Measurements from ENCODE around the gene PPM1D. TPM values are rescaled to one million over a fixed set of nuclear protein-coding genes. Genes with fewer than 3 reads are reported as not detected.
"Not testable (repeated sequence)": the region's sequence is repeated elsewhere in the genome, so short reads cannot be mapped to it uniquely, and the experiment has no call there.

PPM1D gene
- total RNA-seq, 1 experiment from 2014 or later, result 19.0 TPM

- WGBS (ENCODE audit: extremely low coverage, insufficient read length, low lambda C conversion rate), result no CpG with 5 or more reads among the region's 5 CpGs
- Histone ChIP-seq H3K9me3 (ENCODE audit: control insufficient read depth, low read depth, low read length) (no peaks in the 10 kb centered on the region), H3K9ac (ENCODE audit: extremely low read depth, insufficient read length, low read length) (no peak overlapping the region), H3K79me2 (ENCODE audit: insufficient read depth, low read length) (no peaks in the 10 kb centered on the region), H3K14ac (ENCODE audit: insufficient read depth, low read length) (no peak overlapping the region), H3T11ph (ENCODE audit: low read length) (no peak overlapping the region), H4K91ac (ENCODE audit: insufficient read length, low read depth, low read length) (no peak overlapping the region), H2BK12ac (ENCODE audit: insufficient read length, low read depth, low read length) (no peak overlapping the region), H3K18ac (ENCODE audit: insufficient read length, low read depth, low read length) (no peak overlapping the region), H2BK15ac (ENCODE audit: low read depth, low read length) (no peak overlapping the region), H2BK20ac (ENCODE audit: low read depth, low read length, poor library complexity, severe bottlenecking) (no peak overlapping the region), H3K23ac (ENCODE audit: insufficient read length, low read depth, low read length) (no peak overlapping the region), H3K79me1 (ENCODE audit: insufficient read depth, low read depth, low read length, poor library complexity, severe bottlenecking) (no peaks in the 10 kb centered on the region), H3K4me1 (ENCODE audit: insufficient read depth, low read length) (no peaks in the 10 kb centered on the region), H3K27ac (ENCODE audit: insufficient read length, low read depth, low read length) (no peak overlapping the region), H4K8ac (replicated peaks; ENCODE audit: insufficient read length, low read depth, low read length) (no peak overlapping the region), H3K4ac (ENCODE audit: low read depth, low read length) (no peak overlapping the region), H2AK5ac (ENCODE audit: insufficient read length, low read length) (no peak overlapping the region), H4K20me1 (ENCODE audit: control insufficient read depth, insufficient read depth, insufficient read length) (no peaks in the 10 kb centered on the region), H2BK120ac (ENCODE audit: low read depth, low read length, poor library complexity, severe bottlenecking) (no peak overlapping the region), H3K27me3 (ENCODE audit: insufficient read depth, low read length) (no peaks in the 10 kb centered on the region), H4K5ac (ENCODE audit: insufficient read length, low read depth, low read length) (no peak overlapping the region), H3K4me2 (ENCODE audit: insufficient read depth, insufficient read length, low read length) (no peak overlapping the region), H2BK5ac (ENCODE audit: insufficient read length, low read length) (no peak overlapping the region), H2AFZ (ENCODE audit: low read length) (no peak overlapping the region), H3K56ac (ENCODE audit: insufficient read length, low read depth, low read length) (no peak overlapping the region), H3K23me2 (ENCODE audit: insufficient read length, low read depth, low read length, poor library complexity, severe bottlenecking) (no peaks in the 10 kb centered on the region)
- Mint-ChIP-seq H3K27me3 (ENCODE audit: low read depth) (no peaks in the 10 kb centered on the region), H3K9me3 (no peaks in the 10 kb centered on the region), H3K27ac (0 out of 7 replicates have a peak overlapping the region, but pooled peaks of 1 of the 3 experiments have one; percentile 27), H3K36me3 (ENCODE audit: insufficient read depth in 1 of 3, low read depth in 3 of 3) (peaks cover 0 to 19% (median 6%) of the 10 kb centered on the region in 3 experiments; a peak in 5 of 7 replicates), H3K4me3 (no peak overlapping the region; a peak in 1 of 5 replicates), H3K4me1 (no peaks in the 10 kb centered on the region)
- TF ChIP-seq, protein P1, sequence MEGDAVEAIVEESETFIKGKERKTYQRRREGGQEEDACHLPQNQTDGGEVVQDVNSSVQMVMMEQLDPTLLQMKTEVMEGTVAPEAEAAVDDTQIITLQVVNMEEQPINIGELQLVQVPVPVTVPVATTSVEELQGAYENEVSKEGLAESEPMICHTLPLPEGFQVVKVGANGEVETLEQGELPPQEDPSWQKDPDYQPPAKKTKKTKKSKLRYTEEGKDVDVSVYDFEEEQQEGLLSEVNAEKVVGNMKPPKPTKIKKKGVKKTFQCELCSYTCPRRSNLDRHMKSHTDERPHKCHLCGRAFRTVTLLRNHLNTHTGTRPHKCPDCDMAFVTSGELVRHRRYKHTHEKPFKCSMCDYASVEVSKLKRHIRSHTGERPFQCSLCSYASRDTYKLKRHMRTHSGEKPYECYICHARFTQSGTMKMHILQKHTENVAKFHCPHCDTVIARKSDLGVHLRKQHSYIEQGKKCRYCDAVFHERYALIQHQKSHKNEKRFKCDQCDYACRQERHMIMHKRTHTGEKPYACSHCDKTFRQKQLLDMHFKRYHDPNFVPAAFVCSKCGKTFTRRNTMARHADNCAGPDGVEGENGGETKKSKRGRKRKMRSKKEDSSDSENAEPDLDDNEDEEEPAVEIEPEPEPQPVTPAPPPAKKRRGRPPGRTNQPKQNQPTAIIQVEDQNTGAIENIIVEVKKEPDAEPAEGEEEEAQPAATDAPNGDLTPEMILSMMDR (conservative IDR thresholded peaks at IDR 0.05), result no peak
- no peak for DNase-seq
Observed at GRCh38 chr17:60665602-60666001, 65.6 kb downstream of the PPM1D start.

GRCh38 chr17:60668741-60669140, 68.7 kb downstream of the PPM1D start:
- not testable (repeated sequence) for H2BK5ac ChIP-seq (ENCODE audit: insufficient read length, low read length); H3K9ac ChIP-seq (ENCODE audit: extremely low read depth, insufficient read length, low read length); H3K79me2 ChIP-seq (ENCODE audit: insufficient read depth, low read length); H3K4me3 Mint-ChIP-seq; H3K23me2 ChIP-seq (ENCODE audit: insufficient read length, low read depth, low read length, poor library complexity, severe bottlenecking); H3K56ac ChIP-seq (ENCODE audit: insufficient read length, low read depth, low read length); H3K27me3 Mint-ChIP-seq (ENCODE audit: low read depth); H3K4ac ChIP-seq (ENCODE audit: low read depth, low read length); H3K14ac ChIP-seq (ENCODE audit: insufficient read depth, low read length); H2AK5ac ChIP-seq (ENCODE audit: insufficient read length, low read length); H3K27ac ChIP-seq (ENCODE audit: insufficient read length, low read depth, low read length); H3K9me3 ChIP-seq (ENCODE audit: control insufficient read depth, low read depth, low read length); H2BK12ac ChIP-seq (ENCODE audit: insufficient read length, low read depth, low read length); H4K91ac ChIP-seq (ENCODE audit: insufficient read length, low read depth, low read length); H2BK120ac ChIP-seq (ENCODE audit: low read depth, low read length, poor library complexity, severe bottlenecking); H3K4me2 ChIP-seq (ENCODE audit: insufficient read depth, insufficient read length, low read length); H3K18ac ChIP-seq (ENCODE audit: insufficient read length, low read depth, low read length); H2BK20ac ChIP-seq (ENCODE audit: low read depth, low read length, poor library complexity, severe bottlenecking); H3T11ph ChIP-seq (ENCODE audit: low read length); H2BK15ac ChIP-seq (ENCODE audit: low read depth, low read length); H2AFZ ChIP-seq (ENCODE audit: low read length); DNase-seq; H3K27ac Mint-ChIP-seq; H3K4me1 Mint-ChIP-seq; H4K20me1 ChIP-seq (ENCODE audit: control insufficient read depth, insufficient read depth, insufficient read length); H4K5ac ChIP-seq (ENCODE audit: insufficient read length, low read depth, low read length); H3K27me3 ChIP-seq (ENCODE audit: insufficient read depth, low read length); H3K4me1 ChIP-seq (ENCODE audit: insufficient read depth, low read length); H3K9me3 Mint-ChIP-seq; H4K8ac ChIP-seq (replicated peaks; ENCODE audit: insufficient read length, low read depth, low read length); H3K79me1 ChIP-seq (ENCODE audit: insufficient read depth, low read depth, low read length, poor library complexity, severe bottlenecking); H3K23ac ChIP-seq (ENCODE audit: insufficient read length, low read depth, low read length)
- peaks cover 0 to 11% (median 0%) of the 10 kb centered on the region in 3 experiments; a peak in 4 of 7 replicates for H3K36me3 Mint-ChIP-seq (ENCODE audit: insufficient read depth in 1 of 3, low read depth in 3 of 3)
- no CpG with 5 or more reads among the region's 7 CpGs for WGBS (ENCODE audit: extremely low coverage, insufficient read length, low lambda C conversion rate)
